Karpas-422 (cell line): ENCODE measurements around the gene OR10W1. TPM values are rescaled to one million over a fixed set of nuclear protein-coding genes. Genes with fewer than 3 reads are reported as not detected.

Experiments
- DNase-seq: peaks from one replicate; pipeline ENCODE4 v3.0.0-alpha.2; 2015
- H2AFZ ChIP-seq: fragments of 200-600 bp; sonication (generic); 2 replicates; pipeline ENCODE4 v1.6.1; 2014; ENCODE audit warnings: antibody characterized with exemption, low read length, mixed read lengths
- H3K27ac ChIP-seq: fragments of 200-600 bp; sonication (generic); 2 replicates; pipeline ENCODE4 v1.5.1; 2014; ENCODE audit warnings: mild to moderate bottlenecking, low read length, moderate library complexity
- H3K27me3 ChIP-seq: fragments of 200-600 bp; sonication (generic); 2 replicates; pipeline ENCODE4 v1.6.1; 2014; ENCODE audit warnings: low read length, mixed read lengths
- H3K36me3 ChIP-seq: fragments of 200-600 bp; sonication (generic); 2 replicates; pipeline ENCODE4 v1.6.1; 2014; ENCODE audit warnings: low read length, mixed read lengths; ENCODE audit not compliant: insufficient read depth
- H3K4me1 ChIP-seq: fragments of 200-600 bp; sonication (generic); 2 replicates; pipeline ENCODE4 v1.6.1; 2014; ENCODE audit warnings: mild to moderate bottlenecking, low read length, mixed read lengths
- H3K4me2 ChIP-seq: fragments of 200-600 bp; sonication (generic); 2 replicates; pipeline ENCODE4 v1.6.1; 2014; ENCODE audit warnings: low read length, low read depth, mild to moderate bottlenecking; ENCODE audit not compliant: poor library complexity, severe bottlenecking
- H3K4me3 ChIP-seq: fragments of 200-600 bp; sonication (generic); 2 replicates; pipeline ENCODE4 v1.5.1; 2014; ENCODE audit warnings: mild to moderate bottlenecking, antibody characterized with exemption, low read length, mixed read lengths
- H3K79me2 ChIP-seq: fragments of 200-600 bp; sonication (generic); 2 replicates; pipeline ENCODE4 v1.6.1; 2014; ENCODE audit warnings: mild to moderate bottlenecking, low read length, mixed read lengths
- H3K9ac ChIP-seq: fragments of 200-600 bp; sonication (generic); 2 replicates; pipeline ENCODE4 v1.6.0; 2014; ENCODE audit warnings: low read length
- H3K9me2 ChIP-seq: fragments of 200-600 bp; sonication (generic), shearing (Covaris generic); replicated peaks from 2 replicates; pipeline ENCODE4 v1.6.0; 2014; ENCODE audit warnings: mild to moderate bottlenecking, low read length, moderate library complexity; ENCODE audit not compliant: insufficient read depth
- H3K9me3 ChIP-seq: fragments of 300-700, 200-600 bp; sonication (generic); 2 replicates; pipeline ENCODE4 v1.6.1; 2014; ENCODE audit warnings: low read length, mixed read lengths
- H4K20me1 ChIP-seq: fragments of 200-600 bp; sonication (generic); 2 replicates; pipeline ENCODE4 v1.6.1; 2014; ENCODE audit warnings: mild to moderate bottlenecking, antibody characterized with exemption, low read length, low read depth; ENCODE audit not compliant: insufficient read depth
- total RNA-seq: library from RNA; depleted of rRNA; stranded (reverse); fragments of >200 nt; shearing (Covaris generic); gene quantifications from 2 replicates; pipeline ENCODE4 v1.2.3, GENCODE V29; 2014; ENCODE audit warnings: low replicate concordance; rRNA removed

OR10W1 gene
- total RNA-seq, 1 experiment from 2014 or later = not detected

- Histone ChIP-seq H2AFZ (no peak overlapping the region), H3K9me3 (no peaks in the 10 kb centered on the region), H3K9me2 (no peaks in the 10 kb centered on the region), H3K4me3 (no peak overlapping the region), H3K4me1 (no peaks in the 10 kb centered on the region), H3K9ac (no peak overlapping the region), H3K27ac (no peak overlapping the region), H4K20me1 (no peaks in the 10 kb centered on the region), H3K36me3 (no peaks in the 10 kb centered on the region), H3K79me2 (no peaks in the 10 kb centered on the region), H3K4me2 (no peak overlapping the region), H3K27me3 (no peaks in the 10 kb centered on the region)
- DNase-seq = no peak
These were observed 6.9 kb upstream of the OR10W1 start for GRCh38 chr11:58275002-58275401.

- Histone ChIP-seq H3K27me3 (no peaks in the 10 kb centered on the region), H3K4me1 (no peaks in the 10 kb centered on the region), H2AFZ (no peak overlapping the region), H4K20me1 (no peaks in the 10 kb centered on the region), H3K4me3 (no peak overlapping the region), H3K4me2 (no peak overlapping the region), H3K36me3 (no peaks in the 10 kb centered on the region), H3K9ac (no peak overlapping the region), H3K9me3 (no peaks in the 10 kb centered on the region), H3K79me2 (no peaks in the 10 kb centered on the region), H3K9me2 (no peaks in the 10 kb centered on the region), H3K27ac (no peak overlapping the region)
- DNase-seq = no peak
These were observed 8.1 kb downstream of the OR10W1 start for GRCh38 chr11:58259983-58260382.

- Histone ChIP-seq H3K4me1 (peaks cover 6% of the 10 kb centered on the region; the same call in 1 of the 2 replicates), H3K4me2 (no peak overlapping the region), H3K9me2 (no peaks in the 10 kb centered on the region), H3K36me3 (no peaks in the 10 kb centered on the region), H2AFZ (no peak overlapping the region), H4K20me1 (no peaks in the 10 kb centered on the region), H3K9me3 (no peaks in the 10 kb centered on the region), H3K9ac (no peak overlapping the region), H3K27me3 (no peaks in the 10 kb centered on the region), H3K79me2 (no peaks in the 10 kb centered on the region), H3K4me3 (no peak overlapping the region), H3K27ac (no peak overlapping the region)
- DNase-seq = no peak
These were observed 13.1 kb downstream of the OR10W1 start for GRCh38 chr11:58254936-58255335.

GRCh38 chr11:58243954-58244353, 24.1 kb downstream of the OR10W1 start:
- H3K9me3 ChIP-seq = no peaks in the 10 kb centered on the region; the same call in 1 of the 2 replicates
- no peaks in the 10 kb centered on the region for H4K20me1 ChIP-seq
- H3K36me3 ChIP-seq = no peaks in the 10 kb centered on the region
- H3K79me2 ChIP-seq = no peaks in the 10 kb centered on the region
- H3K9ac ChIP-seq = no peak overlapping the region
- no peak overlapping the region for H2AFZ ChIP-seq
- no peaks in the 10 kb centered on the region for H3K9me2 ChIP-seq
- no peak overlapping the region for H3K4me3 ChIP-seq
- no peak for DNase-seq
- H3K27ac ChIP-seq = no peak overlapping the region
- H3K4me2 ChIP-seq = no peak overlapping the region
- H3K27me3 ChIP-seq = no peaks in the 10 kb centered on the region
- no peaks in the 10 kb centered on the region for H3K4me1 ChIP-seq

- H3K4me1 ChIP-seq = no peaks in the 10 kb centered on the region
- no peak overlapping the region for H3K4me3 ChIP-seq
- H4K20me1 ChIP-seq = no peaks in the 10 kb centered on the region
- H3K9me2 ChIP-seq = no peaks in the 10 kb centered on the region
- H3K9me3 ChIP-seq = no peaks in the 10 kb centered on the region
- no peak overlapping the region for H3K27ac ChIP-seq
- DNase-seq = no peak
- no peaks in the 10 kb centered on the region for H3K27me3 ChIP-seq
- no peak overlapping the region for H3K9ac ChIP-seq
- no peak overlapping the region for H2AFZ ChIP-seq
- no peak overlapping the region for H3K4me2 ChIP-seq
- no peaks in the 10 kb centered on the region for H3K36me3 ChIP-seq
- H3K79me2 ChIP-seq = no peaks in the 10 kb centered on the region
These were observed 40.0 kb downstream of the OR10W1 start for GRCh38 chr11:58227956-58228615.

GRCh38 chr11:58222721-58223120, 45.3 kb downstream of the OR10W1 start:
- Histone ChIP-seq H3K9ac (no peak overlapping the region), H3K9me3 (no peaks in the 10 kb centered on the region), H3K27me3 (no peaks in the 10 kb centered on the region), H3K4me1 (no peaks in the 10 kb centered on the region), H3K27ac (no peak overlapping the region), H3K4me2 (no peak overlapping the region), H3K36me3 (no peaks in the 10 kb centered on the region), H3K79me2 (no peaks in the 10 kb centered on the region), H3K9me2 (no peaks in the 10 kb centered on the region; the same call in 1 of the 2 replicates), H2AFZ (no peak overlapping the region), H4K20me1 (no peaks in the 10 kb centered on the region), H3K4me3 (no peak overlapping the region)
- no peak for DNase-seq

Other genes starting within 250 kb of the OR10W1 start
- gene OR9Q1, start 244.4 kb downstream of the OR10W1 start, total RNA-seq = not detected in 2 replicates
- gene OR6Q1, start 237.3 kb downstream of the OR10W1 start, total RNA-seq = not detected in 2 replicates
- gene OR9I1, start 142.7 kb downstream of the OR10W1 start, total RNA-seq = not detected in 2 replicates
- gene OR9Q2, start 79.2 kb downstream of the OR10W1 start, total RNA-seq = not detected in 2 replicates
- gene OR1S2, start 64.1 kb downstream of the OR10W1 start, total RNA-seq = not detected in 2 replicates
- not detected in 2 replicates for gene OR1S1, start 55.5 kb downstream of the OR10W1 start, total RNA-seq
- not detected in 2 replicates for gene OR10Q1, start 39.3 kb downstream of the OR10W1 start, total RNA-seq
- not detected in 2 replicates for gene OR5B17, start 90.8 kb upstream of the OR10W1 start, total RNA-seq
- not detected in 2 replicates for gene OR5B3, start 138.6 kb upstream of the OR10W1 start, total RNA-seq
- not detected in 2 replicates for gene OR5B2, start 159.9 kb upstream of the OR10W1 start, total RNA-seq
- 0.26 TPM in 1 of 2 replicates, not detected in the other for gene OR5B12, start 174.0 kb upstream of the OR10W1 start, total RNA-seq
- 1.9 and 9.3 TPM in 2 replicates for gene OR5B21, start 239.8 kb upstream of the OR10W1 start, total RNA-seq